Prostate gland (tissue), 2 donors: ENCODE measurements around the gene METAP1.
"Not testable (repeated sequence)": the region's sequence is repeated elsewhere in the genome, so short reads cannot be mapped to it uniquely, and the experiment has no call there.

Experiments
- CTCF ChIP-seq, 4 experiments: fragments of 200-600 bp in 2 of 4; fragments of 450-650 bp in 2 of 4; sonication (generic) in 2 of 4; IDR thresholded peaks; 1 replicate in 3 of 4; 2 replicates in 1 of 4; pipeline ENCODE4 v1.5.1; 2016 to 2019; ENCODE audit warnings: antibody characterized with exemption in 4 of 4, mild to moderate bottlenecking in 2 of 4, moderate library complexity in 2 of 4
- POLR2A ChIP-seq: fragments of 450-650 bp; IDR thresholded peaks from one replicate; pipeline ENCODE4 v1.6.1; 2016; ENCODE audit warnings: antibody characterized with exemption, mild to moderate bottlenecking
- POLR2AphosphoS5 ChIP-seq: sonication (generic); formaldehyde crosslinking; IDR thresholded peaks from one replicate; pipeline ENCODE4 v1.6.1; 2017; ENCODE audit warnings: antibody characterized with exemption

- TF ChIP-seq CTCF (IDR thresholded peaks at IDR 0.05); POLR2A; POLR2AphosphoS5: not testable (repeated sequence)
Observed at GRCh38 chr4:99023800-99024251, 28.3 kb downstream of the METAP1 start.
